HL-60 (cell line): ENCODE results near the gene GALNT17.

ENCODE experiments used
- POLR2AphosphoS5 ChIP-seq: IDR thresholded peaks from 2 replicates; pipeline ENCODE4 v1.6.1; 2012; ENCODE audit warnings: low read depth
- TF ChIP-seq, protein P1 (sequence below): IDR thresholded peaks from one replicate; pipeline ENCODE4 v1.5.1; 2011; ENCODE audit warnings: low read length, control low read depth, inconsistent platforms; ENCODE audit not compliant: insufficient read depth
- TF ChIP-seq, protein P2 (sequence below): IDR thresholded peaks from 2 replicates; pipeline ENCODE4 v1.6.1; 2012; ENCODE audit warnings: low read depth; ENCODE audit not compliant: insufficient replicate concordance

DNA sequence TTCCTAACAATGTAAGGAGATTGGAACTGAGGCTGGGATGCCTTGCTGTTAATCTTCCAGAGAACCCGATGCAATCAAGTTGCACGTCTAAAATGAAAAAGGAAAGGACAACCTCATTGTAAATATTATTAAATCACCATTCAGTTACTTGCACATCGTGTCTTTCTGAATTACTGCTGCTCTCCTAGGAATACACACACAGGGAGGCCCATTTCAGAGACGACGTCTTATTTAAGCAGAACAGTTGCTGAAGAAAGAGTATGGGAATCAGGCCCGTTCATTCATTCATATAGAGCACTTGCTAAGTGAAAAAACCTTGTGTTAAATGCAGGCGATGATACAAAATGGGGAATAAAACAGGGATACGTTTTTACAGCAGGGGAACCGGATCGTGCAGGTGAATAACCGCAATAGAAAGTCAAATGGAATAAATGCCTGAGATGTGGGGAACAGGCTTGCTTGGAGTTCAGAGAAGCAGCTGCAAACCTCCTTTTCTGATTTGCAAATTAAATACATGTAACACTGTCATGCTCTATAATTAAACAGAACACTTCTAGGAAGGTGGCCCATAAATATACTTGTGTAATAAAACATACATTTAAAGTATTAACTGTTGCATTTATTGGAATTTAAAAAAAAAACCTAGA lies 409.9 kb downstream of the GALNT17 start:
- TF ChIP-seq, protein P1, sequence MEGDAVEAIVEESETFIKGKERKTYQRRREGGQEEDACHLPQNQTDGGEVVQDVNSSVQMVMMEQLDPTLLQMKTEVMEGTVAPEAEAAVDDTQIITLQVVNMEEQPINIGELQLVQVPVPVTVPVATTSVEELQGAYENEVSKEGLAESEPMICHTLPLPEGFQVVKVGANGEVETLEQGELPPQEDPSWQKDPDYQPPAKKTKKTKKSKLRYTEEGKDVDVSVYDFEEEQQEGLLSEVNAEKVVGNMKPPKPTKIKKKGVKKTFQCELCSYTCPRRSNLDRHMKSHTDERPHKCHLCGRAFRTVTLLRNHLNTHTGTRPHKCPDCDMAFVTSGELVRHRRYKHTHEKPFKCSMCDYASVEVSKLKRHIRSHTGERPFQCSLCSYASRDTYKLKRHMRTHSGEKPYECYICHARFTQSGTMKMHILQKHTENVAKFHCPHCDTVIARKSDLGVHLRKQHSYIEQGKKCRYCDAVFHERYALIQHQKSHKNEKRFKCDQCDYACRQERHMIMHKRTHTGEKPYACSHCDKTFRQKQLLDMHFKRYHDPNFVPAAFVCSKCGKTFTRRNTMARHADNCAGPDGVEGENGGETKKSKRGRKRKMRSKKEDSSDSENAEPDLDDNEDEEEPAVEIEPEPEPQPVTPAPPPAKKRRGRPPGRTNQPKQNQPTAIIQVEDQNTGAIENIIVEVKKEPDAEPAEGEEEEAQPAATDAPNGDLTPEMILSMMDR, result no peak
- TF ChIP-seq, protein P2, sequence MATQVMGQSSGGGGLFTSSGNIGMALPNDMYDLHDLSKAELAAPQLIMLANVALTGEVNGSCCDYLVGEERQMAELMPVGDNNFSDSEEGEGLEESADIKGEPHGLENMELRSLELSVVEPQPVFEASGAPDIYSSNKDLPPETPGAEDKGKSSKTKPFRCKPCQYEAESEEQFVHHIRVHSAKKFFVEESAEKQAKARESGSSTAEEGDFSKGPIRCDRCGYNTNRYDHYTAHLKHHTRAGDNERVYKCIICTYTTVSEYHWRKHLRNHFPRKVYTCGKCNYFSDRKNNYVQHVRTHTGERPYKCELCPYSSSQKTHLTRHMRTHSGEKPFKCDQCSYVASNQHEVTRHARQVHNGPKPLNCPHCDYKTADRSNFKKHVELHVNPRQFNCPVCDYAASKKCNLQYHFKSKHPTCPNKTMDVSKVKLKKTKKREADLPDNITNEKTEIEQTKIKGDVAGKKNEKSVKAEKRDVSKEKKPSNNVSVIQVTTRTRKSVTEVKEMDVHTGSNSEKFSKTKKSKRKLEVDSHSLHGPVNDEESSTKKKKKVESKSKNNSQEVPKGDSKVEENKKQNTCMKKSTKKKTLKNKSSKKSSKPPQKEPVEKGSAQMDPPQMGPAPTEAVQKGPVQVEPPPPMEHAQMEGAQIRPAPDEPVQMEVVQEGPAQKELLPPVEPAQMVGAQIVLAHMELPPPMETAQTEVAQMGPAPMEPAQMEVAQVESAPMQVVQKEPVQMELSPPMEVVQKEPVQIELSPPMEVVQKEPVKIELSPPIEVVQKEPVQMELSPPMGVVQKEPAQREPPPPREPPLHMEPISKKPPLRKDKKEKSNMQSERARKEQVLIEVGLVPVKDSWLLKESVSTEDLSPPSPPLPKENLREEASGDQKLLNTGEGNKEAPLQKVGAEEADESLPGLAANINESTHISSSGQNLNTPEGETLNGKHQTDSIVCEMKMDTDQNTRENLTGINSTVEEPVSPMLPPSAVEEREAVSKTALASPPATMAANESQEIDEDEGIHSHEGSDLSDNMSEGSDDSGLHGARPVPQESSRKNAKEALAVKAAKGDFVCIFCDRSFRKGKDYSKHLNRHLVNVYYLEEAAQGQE, result no peak
- no peak for TF ChIP-seq POLR2AphosphoS5
